H9 (cell line): ENCODE results near the gene MGLL. TPM values are rescaled to one million over a fixed set of nuclear protein-coding genes. Genes with fewer than 3 reads are reported as not detected.

Experiments used
- DNase-seq: peaks from one replicate; pipeline ENCODE4 v3.0.0-alpha.2; 2017
- H2AFZ ChIP-seq: one replicate; pipeline ENCODE4 v1.6.1; 2013; ENCODE audit warnings: mild to moderate bottlenecking, low read length, control low read depth, moderate library complexity
- H2AK5ac ChIP-seq: 2 replicates; pipeline ENCODE4 v1.6.1; 2013; ENCODE audit warnings: low read length, control low read depth, mixed read lengths; ENCODE audit not compliant: insufficient read length
- H2BK120ac ChIP-seq: one replicate; pipeline ENCODE4 v1.6.1; 2013; ENCODE audit warnings: low read depth, mild to moderate bottlenecking, low read length, control low read depth, inconsistent platforms; ENCODE audit not compliant: poor library complexity, severe bottlenecking
- H2BK12ac ChIP-seq: 2 replicates; pipeline ENCODE4 v1.6.1; 2013; ENCODE audit warnings: low read length, control low read depth, mixed read lengths, low read depth; ENCODE audit not compliant: insufficient read length
- H2BK15ac ChIP-seq: 2 replicates; pipeline ENCODE4 v1.6.1; 2013; ENCODE audit warnings: low read depth, low read length, control low read depth
- H2BK20ac ChIP-seq: one replicate; pipeline ENCODE4 v1.6.1; 2013; ENCODE audit warnings: low read depth, mild to moderate bottlenecking, low read length, control low read depth, inconsistent platforms; ENCODE audit not compliant: poor library complexity, severe bottlenecking
- H2BK5ac ChIP-seq: 2 replicates; pipeline ENCODE4 v1.6.1; 2013; ENCODE audit warnings: low read length, control low read depth, mixed read lengths; ENCODE audit not compliant: insufficient read length
- H3K14ac ChIP-seq: 2 replicates; pipeline ENCODE4 v1.6.1; 2013; ENCODE audit warnings: low read length, control low read depth; ENCODE audit not compliant: insufficient read depth
- H3K18ac ChIP-seq: 2 replicates; pipeline ENCODE4 v1.6.1; 2013; ENCODE audit warnings: low read depth, mild to moderate bottlenecking, mixed read lengths, low read length, control low read depth; ENCODE audit not compliant: insufficient read length
- H3K23ac ChIP-seq: 2 replicates; pipeline ENCODE4 v1.6.1; 2013; ENCODE audit warnings: low read length, control low read depth, mixed read lengths, low read depth; ENCODE audit not compliant: insufficient read length
- H3K23me2 ChIP-seq: 2 replicates; pipeline ENCODE4 v1.6.1; 2013; ENCODE audit warnings: low read depth, mild to moderate bottlenecking, mixed read lengths, low read length, control low read depth; ENCODE audit not compliant: insufficient read length, poor library complexity, severe bottlenecking
- H3K27ac ChIP-seq: 2 replicates; pipeline ENCODE4 v1.5.1; 2013; ENCODE audit warnings: low read length, control low read depth, mixed read lengths, low read depth; ENCODE audit not compliant: insufficient read length
- H3K27me3 ChIP-seq: 2 replicates; pipeline ENCODE4 v1.6.1; 2013; ENCODE audit warnings: low read length, control low read depth, inconsistent platforms; ENCODE audit not compliant: insufficient read depth
- H3K4ac ChIP-seq: 2 replicates; pipeline ENCODE4 v1.6.1; 2013; ENCODE audit warnings: low read depth, mild to moderate bottlenecking, control low read depth, inconsistent platforms, low read length, moderate library complexity
- H3K4me1 ChIP-seq: 2 replicates; pipeline ENCODE4 v1.6.1; 2013; ENCODE audit warnings: low read length, control low read depth, inconsistent platforms; ENCODE audit not compliant: insufficient read depth
- H3K4me2 ChIP-seq: 2 replicates; pipeline ENCODE4 v1.6.1; 2013; ENCODE audit warnings: low read length, control low read depth, mixed read lengths; ENCODE audit not compliant: insufficient read length, insufficient read depth
- H3K56ac ChIP-seq: 2 replicates; pipeline ENCODE4 v1.6.1; 2013; ENCODE audit warnings: low read depth, mild to moderate bottlenecking, mixed read lengths, low read length, control low read depth; ENCODE audit not compliant: insufficient read length
- H3K79me1 ChIP-seq: 2 replicates; pipeline ENCODE4 v1.6.1; 2013; ENCODE audit warnings: low read depth, mild to moderate bottlenecking, moderate library complexity, low read length, control low read depth, inconsistent platforms; ENCODE audit not compliant: insufficient read depth, poor library complexity, severe bottlenecking
- H3K79me2 ChIP-seq: 2 replicates; pipeline ENCODE4 v1.6.1; 2013; ENCODE audit warnings: low read length, control low read depth, inconsistent platforms; ENCODE audit not compliant: insufficient read depth
- H3K9ac ChIP-seq: 2 replicates; pipeline ENCODE4 v1.6.1; 2013; ENCODE audit warnings: low read length, control low read depth, mixed read lengths; ENCODE audit not compliant: insufficient read length; ENCODE audit errors: extremely low read depth
- H3K9me3 ChIP-seq: one replicate; pipeline ENCODE4 v1.6.1; 2013; ENCODE audit warnings: low read depth, low read length, inconsistent platforms; ENCODE audit not compliant: control insufficient read depth
- H3T11ph ChIP-seq: one replicate; pipeline ENCODE4 v1.6.1; 2013; ENCODE audit warnings: mild to moderate bottlenecking, low read length, control low read depth, inconsistent platforms
- H4K20me1 ChIP-seq: one replicate; pipeline ENCODE4 v1.6.1; 2013; ENCODE audit not compliant: control insufficient read depth, insufficient read length, insufficient read depth
- H4K5ac ChIP-seq: 2 replicates; pipeline ENCODE4 v1.6.1; 2013; ENCODE audit warnings: low read depth, mild to moderate bottlenecking, mixed read lengths, low read length, control low read depth; ENCODE audit not compliant: insufficient read length
- H4K8ac ChIP-seq: replicated peaks from 2 replicates; pipeline ENCODE4 v1.6.1; 2013; ENCODE audit warnings: low read length, control low read depth, mixed read lengths, low read depth; ENCODE audit not compliant: insufficient read length
- H4K91ac ChIP-seq: 2 replicates; pipeline ENCODE4 v1.6.1; 2013; ENCODE audit warnings: low read depth, mild to moderate bottlenecking, moderate library complexity, mixed read lengths, low read length, control low read depth; ENCODE audit not compliant: insufficient read length
- H3K27ac Mint-ChIP-seq, 3 experiments: 2 replicates in 2 of 3; 3 replicates in 1 of 3; pipeline ENCODE4 v1.8.0; 2020 to 2021; ENCODE audit warnings: mixed read lengths in 3 of 3, mild to moderate bottlenecking in 1 of 3, moderate library complexity in 1 of 3
- H3K27me3 Mint-ChIP-seq: 2 replicates; pipeline ENCODE4 v1.8.0; 2021; ENCODE audit warnings: low read depth, mild to moderate bottlenecking, moderate library complexity, mixed read lengths
- H3K36me3 Mint-ChIP-seq, 3 experiments: 2 replicates in 2 of 3; 3 replicates in 1 of 3; pipeline ENCODE4 v1.8.0; 2020 to 2021; ENCODE audit warnings: low read depth in 3 of 3, mixed read lengths in 3 of 3; ENCODE audit not compliant: insufficient read depth in 1 of 3
- H3K4me1 Mint-ChIP-seq, 2 experiments: 2 replicates each; pipeline ENCODE4 v1.8.0; 2020; ENCODE audit warnings: mixed read lengths in 2 of 2
- H3K4me3 Mint-ChIP-seq, 2 experiments: 2 replicates in 1 of 2; 3 replicates in 1 of 2; pipeline ENCODE4 v1.8.0; 2020 to 2021; ENCODE audit warnings: mild to moderate bottlenecking in 2 of 2, mixed read lengths in 2 of 2, moderate library complexity in 1 of 2
- H3K9me3 Mint-ChIP-seq, 2 experiments: 2 replicates in 1 of 2; 3 replicates in 1 of 2; pipeline ENCODE4 v1.8.0; 2020; ENCODE audit warnings: mild to moderate bottlenecking in 2 of 2, mixed read lengths in 2 of 2, moderate library complexity in 1 of 2
- CTCF ChIP-seq: fragments of 200-600 bp; sonication (generic); conservative IDR thresholded peaks from 3 replicates; pipeline ENCODE4 v1.8.0; 2021; ENCODE audit warnings: antibody characterized with exemption, mild to moderate bottlenecking
- WGBS: extraction: QIAGEN DNeasy Blood & Tissue Kit; methylation state at CpG from one replicate; pipeline ENCODE4 v1.1.7; 2013; ENCODE audit warnings: missing lambda C conversion rate, low lambda C conversion rate, mixed read lengths; ENCODE audit not compliant: insufficient read length; ENCODE audit errors: extremely low coverage; 5-methylcytosine and 5-hydroxymethylcytosine counted together
- total RNA-seq: library from RNA; stranded (reverse); gene quantifications from 2 replicates; pipeline ENCODE4 v1.2.1, GENCODE V29; 2021

Gene MGLL
- total RNA-seq, 1 experiment from 2014 or later, result 0.11 TPM

- WGBS, result no CpG with 5 or more reads among the region's 1 CpG
- Histone ChIP-seq H3K14ac (no peak overlapping the region), H3K56ac (no peak overlapping the region), H3K27ac (no peak overlapping the region), H2BK12ac (no peak overlapping the region), H2BK5ac (no peak overlapping the region), H2BK120ac (no peak overlapping the region), H4K91ac (no peak overlapping the region), H4K20me1 (no peaks in the 10 kb centered on the region), H2AK5ac (no peak overlapping the region), H3K9ac (no peak overlapping the region), H3K79me2 (no peaks in the 10 kb centered on the region), H2BK15ac (no peak overlapping the region), H3K23ac (no peak overlapping the region), H3K79me1 (no peaks in the 10 kb centered on the region), H3K4me1 (peaks cover 2% of the 10 kb centered on the region; the same call in 1 of the 2 replicates), H3K9me3 (no peaks in the 10 kb centered on the region), H3K23me2 (no peaks in the 10 kb centered on the region), H4K5ac (no peak overlapping the region), H3T11ph (no peak overlapping the region), H3K4ac (no peak overlapping the region), H2BK20ac (no peak overlapping the region), H4K8ac (no peak overlapping the region), H3K27me3 (no peaks in the 10 kb centered on the region), H3K4me2 (no peak overlapping the region), H2AFZ (no peak overlapping the region), H3K18ac (no peak overlapping the region)
- Mint-ChIP-seq H3K36me3 (no peaks in the 10 kb centered on the region), H3K9me3 (no peaks in the 10 kb centered on the region), H3K4me3 (no peak overlapping the region), H3K27ac (no peak overlapping the region; a peak in 1 of 7 replicates), H3K27me3 (no peaks in the 10 kb centered on the region), H3K4me1 (peaks cover 3 to 18% of the 10 kb centered on the region in 2 experiments)
- no peak for DNase-seq
- TF ChIP-seq CTCF, result no peak
Measured at GRCh38 chr3:127846576-127846975, 24.3 kb upstream of the MGLL start.
